Measurements from ENCODE around the gene PCBP2. TPM values are rescaled to one million over a fixed set of nuclear protein-coding genes. Genes with fewer than 3 reads are reported as not detected.

The PCBP2 gene
- polyA plus RNA-seq, 3 donors: 1,105 to 1,163 (median 1,124) TPM

DNA sequence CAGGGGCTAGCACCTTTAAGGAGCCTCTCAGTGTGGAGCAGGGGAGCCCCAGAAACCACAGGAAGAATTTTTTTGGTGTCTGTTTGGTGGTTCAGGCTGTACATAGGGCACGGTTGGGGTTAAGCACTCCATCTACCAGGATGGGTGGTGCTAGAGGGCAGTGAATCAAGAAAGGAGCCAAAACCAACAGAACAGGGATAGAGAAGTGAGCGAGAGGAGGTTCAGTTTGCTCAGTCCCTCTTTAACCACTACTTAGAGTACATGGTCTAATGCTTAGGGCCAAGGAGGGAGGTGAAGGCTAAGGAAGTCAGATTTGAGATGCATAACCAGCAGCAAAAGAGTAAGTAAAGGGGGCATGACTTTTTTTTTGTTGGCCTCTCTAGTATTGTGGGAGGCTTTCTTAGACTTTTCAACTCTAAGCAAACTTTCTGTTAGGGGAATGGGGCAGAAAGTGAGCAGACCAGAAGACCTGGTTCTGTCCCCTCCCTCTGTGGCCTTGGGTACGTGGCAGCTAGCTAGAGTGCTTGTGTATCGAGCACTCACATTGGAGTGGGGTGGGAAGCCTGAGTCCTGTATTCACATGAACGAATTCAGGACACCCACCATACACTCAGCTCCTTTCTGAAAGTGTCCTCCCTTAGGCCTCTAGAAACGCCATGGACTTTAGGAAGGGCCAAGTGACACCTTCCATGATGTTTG is 62.0 kb downstream of the PCBP2 start:
- no peak for DNase-seq (ENCODE audit: extremely low read depth in 1 of 11, low read depth in 9 of 11, low spot score in 4 of 11)

DNA sequence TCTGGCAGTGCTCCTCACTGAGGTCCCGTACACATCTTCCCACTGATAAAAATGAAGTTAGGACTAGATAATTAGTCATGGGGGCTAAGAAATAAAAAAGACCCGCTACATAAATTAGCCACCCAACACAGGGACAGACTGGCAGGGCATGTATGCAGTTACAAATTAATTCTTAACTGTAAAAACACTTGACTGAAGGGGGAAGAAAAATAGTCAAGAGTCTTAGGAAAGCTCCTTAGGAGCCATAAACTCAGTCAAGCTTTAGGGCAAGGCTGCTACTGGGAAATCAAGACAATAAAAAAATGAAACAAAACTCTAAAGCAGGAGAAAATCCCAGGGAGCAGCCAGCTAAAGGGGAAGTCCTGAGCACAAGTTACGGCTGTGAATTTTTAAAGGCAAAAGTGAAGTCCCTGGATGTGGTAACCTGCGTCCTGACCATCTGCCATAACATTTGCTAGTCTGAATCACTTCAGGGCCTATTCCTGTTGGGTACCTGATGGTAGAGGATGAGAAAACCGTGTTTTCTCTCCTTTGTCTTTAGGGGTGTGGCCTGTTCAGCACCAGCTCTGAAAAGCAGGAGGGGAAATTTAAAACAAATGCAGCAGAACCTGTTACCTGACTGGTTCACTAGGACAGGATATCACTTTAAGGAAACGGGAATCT is 62.9 kb downstream of the PCBP2 start:
- DNase-seq (ENCODE audit: extremely low read depth in 1 of 11, low read depth in 9 of 11, low spot score in 4 of 11): no peak

DNA sequence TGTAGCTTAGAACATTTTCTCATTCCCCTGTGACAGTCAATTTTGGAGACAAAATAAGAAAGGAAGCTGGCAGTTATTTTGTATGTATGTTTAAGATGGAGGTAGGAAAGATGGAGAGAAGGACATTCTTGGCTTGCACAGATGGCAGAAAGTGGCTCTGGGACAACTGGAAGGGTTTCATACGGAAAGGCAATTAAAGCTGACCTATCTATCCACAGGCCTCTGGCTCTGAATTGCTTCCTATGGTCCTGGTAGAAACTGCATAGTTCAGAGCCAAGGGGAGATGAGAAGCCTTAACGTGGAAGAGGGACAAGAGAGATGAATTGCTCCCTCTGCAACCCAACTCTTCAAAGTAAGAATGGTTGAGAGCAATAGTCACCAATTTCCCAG is 63.4 kb downstream of the PCBP2 start:
- DNase-seq (ENCODE audit: extremely low read depth in 1 of 11, low read depth in 9 of 11, low spot score in 4 of 11): no peak

DNA sequence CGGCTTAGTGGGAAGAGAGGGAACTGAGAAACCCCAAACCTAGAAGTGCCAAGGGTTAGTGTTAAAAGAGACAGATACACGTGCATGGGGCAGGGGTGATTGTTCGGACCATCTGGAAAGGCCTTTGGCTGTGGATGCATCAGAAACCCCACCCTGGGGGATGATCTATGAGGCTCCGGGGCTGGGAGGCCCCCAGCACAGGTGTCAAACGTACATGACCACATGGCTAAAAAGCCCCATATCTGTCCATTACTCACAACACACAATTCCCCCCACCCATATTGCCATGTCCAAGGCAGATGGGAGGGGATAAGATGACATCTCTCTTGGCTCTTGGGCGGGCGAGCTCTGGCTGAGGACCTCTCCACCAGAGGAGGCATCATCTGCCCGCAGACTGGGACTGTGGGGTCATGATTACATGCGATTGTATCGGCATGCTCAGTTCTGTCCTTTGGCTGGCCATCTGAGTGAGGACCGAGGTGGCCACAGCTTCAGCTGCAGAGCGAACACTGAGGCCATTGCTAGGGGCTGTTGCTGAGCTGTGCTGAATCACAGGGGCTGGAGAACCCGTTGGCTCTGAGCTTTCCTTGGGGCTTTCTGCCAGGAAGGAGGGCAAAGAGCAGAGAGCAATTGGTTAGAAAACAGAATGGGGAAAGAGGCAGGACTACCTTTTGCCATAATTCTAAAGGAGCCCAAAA is 65.0 kb downstream of the PCBP2 start:
- no peak for DNase-seq (ENCODE audit: extremely low read depth in 1 of 11, low read depth in 9 of 11, low spot score in 4 of 11)

DNA sequence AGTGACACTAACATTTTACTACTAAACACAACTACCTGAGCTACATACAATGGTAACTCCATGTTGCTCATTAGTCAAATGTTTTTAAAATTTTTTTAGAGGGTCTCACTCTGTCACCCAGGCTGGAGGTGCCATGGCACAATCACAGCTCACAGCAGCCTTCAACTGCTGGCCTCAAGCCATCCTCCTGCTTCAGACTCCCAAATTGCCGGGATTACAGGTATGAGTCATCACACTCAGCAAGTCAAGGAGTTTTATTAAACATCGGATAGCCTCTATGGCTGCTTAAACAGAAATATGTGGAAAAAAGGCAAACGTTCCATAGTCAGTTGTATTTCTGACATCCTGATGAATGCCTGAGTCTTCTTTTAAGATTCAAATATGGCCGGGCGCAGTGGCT is 66.5 kb downstream of the PCBP2 start:
- no peak for DNase-seq (ENCODE audit: extremely low read depth in 1 of 11, low read depth in 9 of 11, low spot score in 4 of 11)

DNA sequence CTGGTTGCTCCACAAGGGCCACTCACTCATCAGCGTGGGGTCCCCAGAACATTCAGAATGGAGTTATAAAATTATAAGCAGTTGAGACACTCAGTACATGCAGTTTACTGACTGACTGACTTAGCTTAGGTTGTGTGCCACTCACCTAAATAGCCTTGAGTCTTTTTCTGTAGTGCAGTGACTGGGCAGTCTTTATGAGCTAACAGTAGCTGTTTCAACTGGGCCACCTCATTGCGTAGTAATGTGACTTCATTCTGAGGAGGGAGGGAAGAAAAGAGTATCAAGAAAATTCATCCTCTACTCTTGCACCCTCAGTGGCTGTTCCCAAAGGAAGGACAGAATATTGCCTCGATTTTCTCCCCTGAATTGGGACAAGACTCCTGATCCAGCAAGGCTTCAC is 71.2 kb downstream of the PCBP2 start:
- DNase-seq (ENCODE audit: extremely low read depth in 1 of 11, low read depth in 9 of 11, low spot score in 4 of 11): no peak

DNA sequence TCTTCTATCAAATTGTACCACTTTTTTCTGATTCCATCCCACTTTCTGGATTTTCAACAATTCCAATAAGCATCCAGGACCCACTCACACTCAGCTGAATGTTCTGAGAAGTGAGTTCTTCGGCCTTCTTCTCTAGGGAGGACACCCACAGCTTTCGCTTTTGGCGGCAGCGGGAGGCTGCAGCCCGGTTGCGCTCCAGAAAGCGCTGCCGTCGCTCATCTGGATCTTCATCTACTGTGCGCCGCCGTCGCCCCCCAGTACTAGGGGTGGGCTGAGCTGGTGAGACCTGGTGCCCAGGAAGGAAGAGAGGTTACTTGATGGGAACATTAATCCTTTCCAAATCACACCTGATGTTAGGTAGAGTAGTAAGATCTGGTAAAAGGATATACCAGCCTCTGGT is 72.6 kb downstream of the PCBP2 start:
- DNase-seq (ENCODE audit: extremely low read depth in 1 of 11, low read depth in 9 of 11, low spot score in 4 of 11): no peak

DNA sequence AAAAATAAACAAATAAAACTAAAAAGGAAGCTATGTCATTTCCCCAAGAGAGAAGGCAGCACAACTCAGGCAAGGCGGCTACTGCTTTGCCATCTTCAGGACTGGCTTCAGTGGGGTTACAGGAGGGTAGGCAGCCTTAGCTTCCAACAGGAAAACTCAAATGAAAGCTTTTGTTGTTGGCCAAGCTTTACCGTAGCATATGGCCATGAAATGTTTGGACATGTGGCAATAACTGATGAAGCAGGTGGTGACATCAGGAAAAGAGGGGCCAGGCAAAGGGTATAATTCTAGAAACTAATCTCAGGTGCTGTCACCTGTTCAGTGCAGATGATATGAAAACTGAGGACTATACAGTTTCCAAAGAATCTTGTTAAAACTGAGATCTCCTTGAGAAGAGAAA is 78.2 kb downstream of the PCBP2 start:
- DNase-seq (ENCODE audit: extremely low read depth in 1 of 11, low read depth in 9 of 11, low spot score in 4 of 11): no peak

Other genes with a start within 250 kb of the PCBP2 start
- 1 to 10 TPM; 1.4 to 2.3 (median 1.5) TPM for gene ITGB7, start 244.9 kb upstream of the PCBP2 start, polyA plus RNA-seq (ENCODE audit: insufficient read length in 3 of 3)
- gene RARG, start 219.9 kb upstream of the PCBP2 start, polyA plus RNA-seq (ENCODE audit: insufficient read length in 3 of 3): 10 to 100 TPM; 28.4 to 36.6 (median 31.4) TPM
- 10 to 100 TPM; 11.6 to 13.0 (median 12.5) TPM for gene ESPL1, start 183.8 kb upstream of the PCBP2 start, polyA plus RNA-seq (ENCODE audit: insufficient read length in 3 of 3)
- 100 to 1,000 TPM; 594 to 736 (median 735) TPM for gene PFDN5, start 156.6 kb upstream of the PCBP2 start, polyA plus RNA-seq (ENCODE audit: insufficient read length in 3 of 3)
- 10 to 100 TPM; 45.0 to 57.6 (median 53.7) TPM for gene MYG1, start 152.4 kb upstream of the PCBP2 start, polyA plus RNA-seq (ENCODE audit: insufficient read length in 3 of 3)
- gene AAAS, start 130.5 kb upstream of the PCBP2 start, polyA plus RNA-seq (ENCODE audit: insufficient read length in 3 of 3): 10 to 100 TPM; 78.6 to 96.1 (median 82.0) TPM
- under 1 TPM in 2 of 3 donors, not detected in 1; 0.20 to 0.23 TPM for gene SP7, start 115.7 kb upstream of the PCBP2 start, polyA plus RNA-seq (ENCODE audit: insufficient read length in 3 of 3)
- gene SP1, start 71.9 kb upstream of the PCBP2 start, polyA plus RNA-seq (ENCODE audit: insufficient read length in 3 of 3): 10 to 100 TPM; 74.4 to 86.0 (median 83.6) TPM
- under 1 TPM; 0.26 to 0.30 (median 0.29) TPM for gene AMHR2, start 28.2 kb upstream of the PCBP2 start, polyA plus RNA-seq (ENCODE audit: insufficient read length in 3 of 3)
- 100 to 1,000 TPM; 164 to 186 (median 169) TPM for gene PRR13, start 10.4 kb upstream of the PCBP2 start, polyA plus RNA-seq (ENCODE audit: insufficient read length in 3 of 3)
- gene MAP3K12, start 47.4 kb downstream of the PCBP2 start, polyA plus RNA-seq (ENCODE audit: insufficient read length in 3 of 3): 10 to 100 TPM; 25.6 to 42.5 (median 26.1) TPM
- 10 to 100 TPM; 43.4 to 54.1 (median 49.4) TPM for gene TARBP2, start 49.2 kb downstream of the PCBP2 start, polyA plus RNA-seq (ENCODE audit: insufficient read length in 3 of 3)
- gene NPFF, start 55.4 kb downstream of the PCBP2 start, polyA plus RNA-seq (ENCODE audit: insufficient read length in 3 of 3): under 1 TPM; 0.47 to 1.00 (median 0.81) TPM
- gene ATF7, start 174.3 kb downstream of the PCBP2 start, polyA plus RNA-seq (ENCODE audit: insufficient read length in 3 of 3): 10 to 100 TPM; 41.3 to 43.9 (median 43.6) TPM
- gene ATP5MC2, start 224.0 kb downstream of the PCBP2 start, polyA plus RNA-seq (ENCODE audit: insufficient read length in 3 of 3): 100 to 1,000 TPM; 598 to 641 (median 611) TPM

Measured in renal cortex interstitium (tissue), 11 donors.